Cardiac fibroblast (primary cell): ENCODE data around the gene DDX39A.

Experiments used
- DNase-seq, 2 donors: peaks; one replicate each; pipeline versions ENCODE4 v3.0.0 to v3.0.0-alpha.2; 2010; ENCODE audit warnings: low read depth in 2 of 2
- H3K4me3 ChIP-seq, 2 donors: replicated peaks in 1 of 2; 1 replicate in 1 of 2; 2 replicates in 1 of 2; pipeline ENCODE4 v1.5.1; 2011; ENCODE audit warnings: low read depth in 2 of 2, low read length in 2 of 2, mild to moderate bottlenecking in 2 of 2, moderate library complexity in 1 of 2
- CTCF ChIP-seq: IDR thresholded peaks from one replicate; pipeline ENCODE4 v1.5.1; 2011; ENCODE audit warnings: low read depth, mild to moderate bottlenecking, low read length, inconsistent platforms

DDX39A gene

GRCh38 chr19:14394167-14394566 lies 25.0 kb downstream of the DDX39A start:
- no peak for DNase-seq
- no peak overlapping the region for H3K4me3 ChIP-seq
- TF ChIP-seq CTCF: no peak

GRCh38 chr19:14393329-14393728 lies 25.8 kb downstream of the DDX39A start:
- no peak overlapping the region for H3K4me3 ChIP-seq
- DNase-seq: no peak
- TF ChIP-seq CTCF: no peak

GRCh38 chr19:14391156-14391821 lies 27.9 kb downstream of the DDX39A start:
- TF ChIP-seq CTCF: no peak
- no peak overlapping the region for H3K4me3 ChIP-seq
- DNase-seq: no peak

- no peak overlapping the region for H3K4me3 ChIP-seq
- no peak for DNase-seq
- no peak for TF ChIP-seq CTCF
Measured at GRCh38 chr19:14390548-14390947, 28.6 kb downstream of the DDX39A start.

GRCh38 chr19:14385492-14385891 lies 33.6 kb downstream of the DDX39A start:
- no peak for TF ChIP-seq CTCF
- H3K4me3 ChIP-seq: no peak overlapping the region
- no peak for DNase-seq

- peak overlapping the region in 1 of 2 donors; percentile 45 for H3K4me3 ChIP-seq
- DNase-seq: peak; percentile 54 to 61
- TF ChIP-seq CTCF: peak; percentile 7
Measured at GRCh38 chr19:14383661-14384555, 35.2 kb downstream of the DDX39A start.
